Tibial nerve (tissue), 4 donors: ENCODE data around the gene MARVELD3. TPM values are rescaled to one million over a fixed set of nuclear protein-coding genes. Genes with fewer than 3 reads are reported as not detected.
"Not testable (repeated sequence)": the region's sequence is repeated elsewhere in the genome, so short reads cannot be mapped to it uniquely, and the experiment has no call there.

Experiments used
- DNase-seq, 2 donors: peaks; one replicate each; pipeline ENCODE4 v3.0.0-alpha.2; 2019; ENCODE audit warnings: low spot score in 2 of 2
- H3K27ac ChIP-seq, 4 donors: fragments of 200-600 bp; sonication (generic) in 3 of 4; one replicate each; pipeline ENCODE4 v1.5.1; 2017 to 2019; ENCODE audit warnings: mild to moderate bottlenecking in 1 of 4
- H3K27me3 ChIP-seq, 2 donors: fragments of 200-600 bp; sonication (generic) in 1 of 2; one replicate each; pipeline versions ENCODE4 v1.5.1 to v1.6.0; 2017 to 2019
- H3K36me3 ChIP-seq, 3 donors: fragments of 200-600 bp; sonication (generic); one replicate each; pipeline ENCODE4 v1.5.1; 2018 to 2019
- H3K4me1 ChIP-seq, 4 donors: fragments of 200-600 bp; sonication (generic) in 3 of 4; one replicate each; pipeline ENCODE4 v1.5.1; 2017 to 2019
- H3K4me3 ChIP-seq, 4 donors: fragments of 200-600 bp; sonication (generic) in 3 of 4; one replicate each; pipeline ENCODE4 v1.5.1; 2017 to 2019; ENCODE audit warnings: mild to moderate bottlenecking in 1 of 4, moderate library complexity in 1 of 4
- H3K9me3 ChIP-seq, 4 donors: fragments of 200-600 bp; sonication (generic) in 3 of 4; one replicate each; pipeline ENCODE4 v1.5.1; 2017 to 2019
- CTCF ChIP-seq, 5 experiments: fragments of 200-600 bp in 3 of 5; fragments of 450-650 bp in 2 of 5; sonication (generic) in 3 of 5; IDR thresholded peaks; one replicate each; pipeline ENCODE4 v1.5.1; 2016 to 2019; ENCODE audit warnings: antibody characterized with exemption in 5 of 5, mild to moderate bottlenecking in 3 of 5, moderate library complexity in 2 of 5
- EP300 ChIP-seq, 2 donors: sonication (generic); formaldehyde crosslinking; IDR thresholded peaks; one replicate each; pipeline ENCODE4 v1.6.1; 2017; ENCODE audit warnings: antibody characterized with exemption in 2 of 2, mild to moderate bottlenecking in 1 of 2
- POLR2A ChIP-seq, 2 donors: fragments of 450-650 bp; IDR thresholded peaks; one replicate each; pipeline ENCODE4 v1.6.1; 2017; ENCODE audit warnings: antibody characterized with exemption in 2 of 2, mild to moderate bottlenecking in 2 of 2, moderate library complexity in 2 of 2
- WGBS, 2 donors: methylation state at CpG; one replicate each; pipeline ENCODE4 v1.1.5; 2018; 5-methylcytosine and 5-hydroxymethylcytosine counted together
- total RNA-seq, 4 donors: library from RNA; depleted of rRNA; stranded (reverse); fragments of >200 nt; gene quantifications; one replicate each; pipeline ENCODE4 v1.1.0, GENCODE V29; 2016

The MARVELD3 gene
- total RNA-seq, 4 donors from 2014 or later: 0.60 TPM; not detected in 3

- H3K9me3 ChIP-seq: peaks cover 0 to 5% (median 0%) of the 10 kb centered on the region in 4 donors
- no peak overlapping the region for H3K4me3 ChIP-seq
- TF ChIP-seq EP300 (IDR thresholded peaks at IDR 0.05) (no peak), POLR2A (IDR thresholded peaks at IDR 0.05) (no peak), CTCF (IDR thresholded peaks at IDR 0.05) (no peak)
- WGBS, 2 donors: 72 to 84% methylated on average over 8 of the region's 8 CpGs
- no peaks in the 10 kb centered on the region for H3K4me1 ChIP-seq
- DNase-seq: no peak
- no peak overlapping the region for H3K27ac ChIP-seq
- no peaks in the 10 kb centered on the region for H3K36me3 ChIP-seq
- no peaks in the 10 kb centered on the region for H3K27me3 ChIP-seq
These were observed 25.2 kb upstream of the MARVELD3 start for GRCh38 chr16:71600822-71601221.

- no peak for TF ChIP-seq EP300 (IDR thresholded peaks at IDR 0.05)
- no peak for TF ChIP-seq POLR2A (IDR thresholded peaks at IDR 0.05)
- TF ChIP-seq CTCF (IDR thresholded peaks at IDR 0.05): no peak
- H3K27me3 ChIP-seq: no peaks in the 10 kb centered on the region
- H3K36me3 ChIP-seq: no peaks in the 10 kb centered on the region
- DNase-seq: no peak
- H3K27ac ChIP-seq: no peak overlapping the region
- H3K9me3 ChIP-seq: no peaks in the 10 kb centered on the region
- WGBS, 2 donors: 43 to 60% methylated on average over 2 of the region's 2 CpGs
- peaks cover 0 to 10% (median 4%) of the 10 kb centered on the region in 4 donors for H3K4me1 ChIP-seq
- no peak overlapping the region for H3K4me3 ChIP-seq
These were observed 16.9 kb upstream of the MARVELD3 start for GRCh38 chr16:71609066-71609465.

GRCh38 chr16:71610447-71610846, 15.5 kb upstream of the MARVELD3 start:
- H3K27me3 ChIP-seq: no peaks in the 10 kb centered on the region
- WGBS, 2 donors: 74 to 88% methylated on average over 4 of the region's 4 CpGs

GRCh38 chr16:71610936-71611871, 14.8 kb upstream of the MARVELD3 start:
- H3K4me1 ChIP-seq: peaks cover 0 to 10% (median 4%) of the 10 kb centered on the region in 4 donors
- 12 to 14% methylated on average over 19 of the region's 19 CpGs for WGBS, 2 donors
- H3K4me3 ChIP-seq: no peak overlapping the region
- H3K27ac ChIP-seq: no peak overlapping the region
- TF ChIP-seq POLR2A (IDR thresholded peaks at IDR 0.05) (no peak), CTCF (IDR thresholded peaks at IDR 0.05) (peak; percentile 69 to 88 (median 76))
- no peaks in the 10 kb centered on the region for H3K36me3 ChIP-seq
- H3K27me3 ChIP-seq: no peaks in the 10 kb centered on the region
- DNase-seq: peak; percentile 26 to 58
- no peaks in the 10 kb centered on the region for H3K9me3 ChIP-seq

More at GRCh38 chr16:71610447-71610846, 15.5 kb upstream of the MARVELD3 start:
- DNase-seq: no peak
- Histone ChIP-seq H3K4me3 (no peak overlapping the region), H3K27ac (no peak overlapping the region), H3K36me3 (no peaks in the 10 kb centered on the region), H3K9me3 (no peaks in the 10 kb centered on the region), H3K4me1 (peaks cover 0 to 10% (median 4%) of the 10 kb centered on the region in 4 donors)
- TF ChIP-seq CTCF (IDR thresholded peaks at IDR 0.05) (no peak), EP300 (IDR thresholded peaks at IDR 0.05) (no peak), POLR2A (IDR thresholded peaks at IDR 0.05) (no peak)

- not testable (repeated sequence) for DNase-seq, H3K9me3 ChIP-seq, H3K4me3 ChIP-seq, H3K27ac ChIP-seq, H3K27me3 ChIP-seq, H3K36me3 ChIP-seq
- WGBS, 2 donors: 86 to 90% methylated on average over 8 of the region's 8 CpGs
- peaks cover 0 to 10% (median 4%) of the 10 kb centered on the region in 4 donors for H3K4me1 ChIP-seq
These were observed 11.0 kb upstream of the MARVELD3 start for GRCh38 chr16:71614956-71615355.
